NCI-H2171 treated with DMSO at 0.1 percent for 48 hours (cell line): ENCODE results near the gene SLC25A53.

ENCODE experiments used
- DNase-seq: peaks from one replicate; lab custom pipeline; 2025; lab: John Stamatoyannopoulos, UW

SLC25A53 gene, protein sequence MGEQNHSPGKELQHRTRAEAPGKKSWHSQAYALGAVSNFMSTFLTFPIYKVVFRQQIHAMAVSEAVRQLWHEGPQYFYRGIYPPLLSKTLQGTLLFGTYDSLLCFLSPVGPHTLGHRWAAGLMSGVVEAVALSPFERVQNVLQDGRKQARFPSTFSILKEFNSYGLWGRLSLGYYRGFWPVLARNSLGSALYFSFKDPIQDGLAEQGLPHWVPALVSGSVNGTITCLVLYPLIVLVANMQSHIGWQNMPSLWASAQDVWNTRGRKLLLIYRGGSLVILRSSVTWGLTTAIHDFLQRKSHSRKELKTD

DNA sequence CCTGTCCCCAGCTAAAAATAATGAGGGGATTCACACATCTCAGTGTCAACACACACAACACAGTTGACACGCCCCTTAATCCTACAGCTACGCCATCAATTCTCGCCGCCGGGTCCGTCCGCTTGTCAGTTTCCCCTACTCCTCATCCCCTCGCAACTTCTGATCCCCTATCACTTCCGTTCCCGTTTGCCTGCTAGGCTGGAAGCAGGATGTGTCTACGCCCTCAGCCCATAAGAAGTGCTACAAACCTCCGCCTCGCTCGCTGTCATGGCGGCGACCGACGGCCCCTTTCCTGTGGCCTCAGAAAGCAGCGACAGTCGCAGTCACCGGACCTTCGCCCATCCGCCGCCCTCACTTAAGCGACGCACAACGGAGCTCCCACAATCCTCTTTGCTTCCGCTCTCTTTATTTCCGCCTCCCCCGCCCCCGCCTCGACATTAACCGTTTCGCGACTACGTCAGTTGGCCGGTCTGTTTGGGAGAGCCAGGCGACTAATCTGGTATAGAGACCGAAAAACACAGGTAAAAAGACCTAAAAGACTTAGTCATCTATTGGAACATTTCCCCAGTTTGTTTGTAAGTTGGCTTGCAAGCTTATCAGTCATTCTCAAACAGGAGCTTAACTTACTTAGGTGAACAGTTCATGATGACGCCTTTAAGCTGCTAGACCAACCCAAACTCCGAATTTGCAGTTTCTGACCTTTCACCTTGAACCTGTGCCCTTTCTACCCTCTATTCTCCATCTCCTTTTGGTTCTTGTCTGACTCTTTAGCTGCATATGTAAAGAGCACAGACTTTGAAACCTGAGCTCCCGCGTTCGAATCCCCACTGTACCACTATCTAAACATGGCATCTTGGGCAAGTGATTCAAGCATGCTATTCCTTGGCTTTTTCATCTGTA, at the start of gene SLC25A53:
SLC25A53 (minus strand) TSS at position 380 of the 900 bp plus-strand sequence. CDS start 51,752 bp downstream, outside the sequence.
- DNase-seq = peak; percentile 89

DNA sequence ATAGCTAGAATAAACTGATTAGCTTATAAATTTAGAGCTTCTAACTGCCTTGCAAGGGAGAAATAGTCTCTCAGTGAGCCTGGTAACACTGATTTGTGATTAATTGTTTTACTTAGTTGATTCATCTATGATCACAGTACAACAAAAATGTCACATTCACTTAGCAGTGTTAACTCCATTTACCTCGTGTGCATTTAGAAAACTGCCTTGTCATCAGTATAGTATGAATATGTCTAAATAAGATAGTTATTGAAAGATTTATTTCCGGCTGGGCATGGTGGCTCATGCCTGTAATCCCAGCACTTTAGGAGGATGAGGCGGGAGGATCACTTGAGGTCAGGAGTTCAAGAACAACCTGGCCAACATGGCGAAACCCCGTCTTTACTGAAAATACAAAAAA, 48.7 kb upstream of the SLC25A53 start:
- DNase-seq = no peak

DNA sequence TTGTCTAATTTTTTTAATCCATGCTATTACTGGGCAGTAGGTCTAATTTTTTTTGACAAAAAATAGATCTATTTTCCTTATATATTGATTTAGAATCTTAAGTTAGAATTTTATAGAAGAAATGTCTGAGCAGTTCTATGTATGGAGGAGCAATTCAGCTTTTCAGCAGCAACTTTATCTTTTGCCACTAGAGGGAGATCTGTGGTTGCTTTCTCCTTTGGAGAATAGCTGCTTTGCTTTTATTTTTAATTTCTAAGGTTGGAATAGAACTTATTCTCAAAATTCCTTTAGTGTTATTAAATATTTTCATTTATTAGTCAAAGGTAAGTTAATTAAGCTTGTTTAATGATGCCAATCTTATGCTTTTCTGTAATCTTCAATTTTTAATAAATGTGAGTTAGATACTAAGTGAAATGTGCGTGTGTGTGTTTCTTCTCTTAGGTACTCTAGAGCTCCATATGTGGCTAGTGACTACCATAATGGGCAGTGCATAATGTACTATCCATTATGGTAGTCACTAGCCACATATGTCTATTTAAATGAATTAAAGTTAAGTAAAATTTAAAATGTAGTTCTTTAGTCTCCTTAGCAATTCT, 38.8 kb upstream of the SLC25A53 start:
- DNase-seq = peak; percentile 22

DNA sequence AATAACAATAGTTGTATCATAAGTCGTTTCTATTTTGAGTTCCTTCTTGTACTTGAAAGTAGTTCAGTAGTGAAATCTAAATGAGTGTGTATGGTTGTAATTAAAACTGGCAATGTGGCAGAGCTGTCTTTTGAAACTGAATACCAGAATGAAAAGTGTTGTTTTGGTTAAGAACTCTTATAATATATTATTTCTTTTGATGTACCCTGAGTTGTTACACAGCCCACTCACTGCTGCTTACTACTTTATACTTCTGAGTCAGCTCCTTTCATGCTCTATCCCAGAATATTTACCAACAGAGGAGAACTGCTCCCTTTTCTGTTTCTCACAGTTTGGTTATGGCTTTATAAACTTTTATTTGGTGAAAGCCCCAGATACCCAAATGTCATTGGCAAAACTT, 38.2 kb upstream of the SLC25A53 start:
- DNase-seq = no peak

DNA sequence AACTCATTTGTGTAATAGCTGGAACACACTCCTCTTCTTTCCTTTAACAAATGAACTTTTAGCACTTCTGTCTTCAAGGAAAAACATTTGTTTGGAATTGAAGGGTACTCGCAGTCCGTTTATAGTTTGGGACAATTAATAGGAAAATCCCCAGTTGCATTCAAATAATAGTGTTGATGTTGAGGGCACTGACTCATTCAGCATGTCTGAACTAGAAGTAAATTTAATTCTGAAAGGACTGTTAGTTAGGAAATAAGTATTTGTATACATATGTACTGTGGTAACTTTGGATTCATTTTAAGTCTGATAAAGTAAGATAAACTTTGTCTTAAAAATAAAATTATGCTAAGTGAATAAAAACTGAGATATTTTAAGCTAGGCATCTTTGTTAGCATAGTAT, 36.7 kb upstream of the SLC25A53 start:
- DNase-seq = no peak

DNA sequence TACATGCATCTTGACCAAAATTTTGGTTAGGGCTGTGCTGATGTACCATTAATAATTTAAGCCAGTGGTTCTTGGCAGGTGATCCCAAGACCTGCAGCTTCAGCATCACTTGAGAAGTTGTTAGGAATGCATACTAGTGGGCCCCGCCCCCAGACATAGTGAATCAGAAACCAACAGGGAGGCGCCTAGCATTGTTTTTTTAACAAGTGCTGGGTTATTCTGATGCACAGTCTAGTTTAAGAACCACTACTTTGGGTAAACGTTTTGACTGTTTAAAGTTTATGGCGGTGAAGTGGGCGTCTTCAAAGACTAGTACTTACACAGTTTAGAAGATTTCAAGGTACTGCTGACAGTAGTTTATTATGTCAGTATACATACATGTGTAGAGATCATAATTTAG, 33.0 kb upstream of the SLC25A53 start:
- DNase-seq = no peak

DNA sequence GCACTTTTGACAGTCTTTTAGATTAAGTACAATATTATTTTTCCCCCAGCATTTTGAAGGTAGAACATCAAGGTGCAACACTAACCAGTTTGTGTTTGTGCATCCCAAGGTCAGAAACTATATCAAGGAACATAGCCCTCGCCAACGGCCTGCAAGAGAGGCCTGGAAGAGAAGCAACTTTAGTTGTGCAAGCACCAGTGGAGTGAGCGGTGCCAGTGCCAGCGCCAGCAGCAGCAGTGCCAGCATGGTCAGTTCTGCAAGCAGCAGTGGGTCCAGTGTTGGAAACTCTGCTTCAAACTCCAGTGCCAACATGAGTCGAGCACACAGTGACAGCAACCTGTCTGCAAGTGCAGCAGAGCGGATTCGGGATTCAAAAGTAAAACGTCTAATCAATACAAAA, 31.1 kb upstream of the SLC25A53 start:
- no peak for DNase-seq

DNA sequence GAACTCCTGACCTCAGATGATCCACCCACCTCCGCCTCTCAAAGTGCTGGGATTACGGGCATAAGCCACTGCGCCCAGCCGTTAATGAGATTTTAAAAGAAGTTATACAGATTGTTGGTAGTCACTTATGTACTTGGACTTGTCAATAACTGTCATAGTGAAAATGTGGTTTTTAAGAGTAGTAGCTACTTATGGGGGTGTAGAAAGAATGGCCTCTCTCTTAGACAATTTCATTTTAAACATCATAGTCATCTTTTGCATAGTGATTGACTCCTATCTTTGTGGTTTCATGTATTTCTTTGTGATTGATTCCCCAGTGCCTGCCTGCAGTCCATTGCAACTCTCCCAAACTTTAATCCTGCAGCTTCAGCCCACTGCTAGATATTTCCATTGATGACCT, 26.9 kb upstream of the SLC25A53 start:
- no peak for DNase-seq

DNA sequence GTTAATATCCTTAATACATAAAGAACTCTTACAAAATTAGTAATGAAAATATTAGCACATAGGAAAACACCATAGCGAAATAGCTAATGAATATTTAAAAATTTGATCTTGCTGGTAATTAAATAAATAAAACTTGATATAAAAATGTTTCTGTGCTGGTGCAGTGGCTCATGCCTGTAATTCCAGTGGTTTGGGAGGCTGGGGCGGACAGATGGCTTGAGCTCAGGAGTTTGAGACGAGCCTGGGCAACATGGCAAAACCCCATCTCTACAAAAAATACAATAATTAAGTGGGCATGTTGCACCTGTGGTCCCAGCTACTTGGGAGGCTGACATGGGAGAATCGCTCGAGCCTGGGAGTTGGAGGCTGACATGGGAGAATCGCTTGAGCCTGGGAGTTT, 17.0 kb upstream of the SLC25A53 start:
- DNase-seq = no peak

DNA sequence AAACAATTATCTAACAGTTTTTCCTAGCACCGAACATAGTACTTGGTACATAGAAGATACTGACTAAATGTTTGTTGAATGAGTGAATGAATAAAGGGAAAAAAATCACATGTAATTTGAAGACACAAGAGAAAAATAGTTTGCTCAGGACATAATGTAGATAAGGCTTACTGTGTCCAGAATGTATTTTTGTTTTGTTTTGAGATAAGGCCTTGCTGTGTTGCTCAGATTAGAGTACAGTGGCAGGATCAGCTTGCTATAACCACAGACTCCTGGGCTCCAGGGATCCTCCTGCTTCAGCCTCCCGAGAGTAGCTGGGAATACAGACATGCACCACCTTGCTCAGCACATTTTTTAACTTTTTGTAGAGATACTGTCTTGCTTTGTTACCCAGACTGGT, 16.0 kb upstream of the SLC25A53 start:
- no peak for DNase-seq

DNA sequence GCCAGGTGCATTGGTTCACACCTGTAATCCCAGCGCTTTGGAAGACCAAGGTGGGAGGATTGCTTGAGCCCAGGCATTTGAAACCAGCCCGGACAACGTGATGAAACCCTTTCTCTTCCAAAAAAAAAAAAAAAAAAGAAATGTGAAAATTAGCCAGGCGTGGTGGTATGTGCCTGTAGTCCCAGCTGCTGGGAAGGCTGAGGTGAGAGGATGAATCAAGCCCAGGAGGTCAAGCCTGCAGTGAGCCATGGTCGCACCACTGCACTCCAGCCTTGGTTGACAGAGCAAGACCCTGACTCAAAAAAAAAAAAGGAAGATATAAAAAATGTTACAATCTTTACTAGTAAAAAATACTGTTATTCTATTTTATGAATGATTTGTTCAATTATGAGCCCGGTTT, 15.3 kb upstream of the SLC25A53 start:
- DNase-seq = no peak

DNA sequence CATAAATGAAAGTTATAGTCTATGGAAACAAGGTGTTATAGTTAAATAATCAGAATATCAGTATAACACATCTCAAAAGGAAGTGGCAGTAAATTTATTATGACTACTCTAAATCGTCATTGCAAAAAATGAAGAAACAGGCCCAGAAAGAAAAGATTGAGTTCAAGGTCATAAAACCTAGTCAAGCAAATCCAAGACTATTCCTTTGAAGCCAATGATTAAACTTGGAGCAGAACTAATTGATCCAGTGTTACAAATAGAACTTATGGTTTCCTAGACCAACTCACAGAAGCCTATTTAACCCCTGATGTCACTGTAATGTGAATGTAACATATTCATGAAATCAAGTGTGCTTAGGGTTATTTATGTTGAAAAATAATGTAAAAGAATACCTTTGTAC, 11.3 kb upstream of the SLC25A53 start:
- DNase-seq = no peak

DNA sequence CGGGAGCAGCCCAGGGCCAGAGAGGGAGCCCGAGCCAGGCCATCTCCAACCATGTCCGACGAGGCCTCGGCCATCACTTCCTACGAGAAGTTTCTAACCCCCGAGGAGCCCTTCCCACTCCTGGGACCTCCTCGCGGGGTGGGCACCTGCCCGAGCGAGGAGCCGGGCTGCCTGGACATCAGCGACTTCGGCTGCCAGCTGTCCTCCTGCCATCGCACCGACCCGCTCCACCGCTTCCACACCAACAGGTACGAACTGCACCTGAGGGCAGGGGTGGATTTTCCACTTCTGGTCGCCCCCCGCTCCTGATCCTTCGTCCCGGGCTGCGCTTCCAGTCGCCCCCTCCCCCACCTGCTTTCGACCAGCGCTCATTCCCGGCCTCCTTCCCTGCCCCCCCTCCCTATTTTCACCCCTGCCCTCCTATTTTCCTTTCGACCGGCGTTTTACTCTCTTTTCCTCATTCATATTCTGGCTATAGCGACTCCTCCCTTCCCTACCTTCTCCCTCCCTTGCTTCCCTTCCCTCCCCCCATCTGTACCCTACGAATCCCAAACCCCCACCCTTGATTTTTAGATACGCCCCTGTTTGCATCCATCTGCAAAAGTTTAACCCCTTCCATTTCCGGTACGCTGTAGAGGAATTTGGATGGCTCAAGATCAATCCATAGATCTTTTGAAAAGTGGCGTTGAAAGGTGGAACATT, 10.1 kb upstream of the SLC25A53 start:
- DNase-seq = no peak

DNA sequence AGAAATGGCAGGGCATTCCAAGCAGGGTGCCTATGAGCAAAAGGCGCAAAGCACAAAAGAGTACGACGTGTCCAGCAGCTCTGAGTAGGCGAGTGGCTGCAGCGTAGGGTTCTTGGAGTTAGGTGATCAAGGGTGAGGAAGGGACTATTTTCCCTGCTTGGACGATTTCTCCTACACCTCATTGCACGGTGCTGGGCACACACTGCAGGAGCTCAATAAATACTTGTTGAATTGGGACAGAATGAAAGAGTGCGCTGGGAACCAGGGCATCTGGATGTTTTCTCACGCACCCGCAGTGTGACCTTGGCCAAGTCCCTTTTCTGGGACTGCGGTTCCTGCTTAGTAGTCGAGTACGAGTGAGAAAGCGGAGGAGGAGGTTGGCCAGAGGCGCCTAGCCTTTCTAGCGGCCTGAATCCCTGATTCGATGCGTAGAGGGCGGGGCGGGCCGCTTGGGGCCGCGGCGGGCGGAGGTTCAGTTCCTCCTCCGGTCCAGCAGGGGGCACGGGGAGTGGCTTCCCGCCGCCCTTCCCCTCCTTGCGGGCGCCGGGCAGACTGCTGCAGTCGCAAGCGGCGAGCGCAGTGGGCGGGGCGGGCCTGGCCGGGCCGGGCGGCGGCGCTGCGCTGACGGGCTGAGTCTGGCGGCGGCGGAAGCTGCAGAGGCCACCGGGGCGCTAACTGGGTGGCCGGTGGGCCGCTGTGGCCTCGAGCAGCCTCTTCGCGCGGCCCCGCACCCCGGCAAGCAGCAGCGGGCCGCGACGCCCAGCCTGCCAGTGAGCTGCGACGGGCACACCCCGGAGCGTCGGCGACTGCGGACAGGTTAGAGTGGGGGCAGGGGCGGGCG, 9.3 kb upstream of the SLC25A53 start, which contains the start of gene FAM199X:
FAM199X (plus strand) TSS at position 560 of the 841 bp plus-strand sequence. CDS start 333 bp downstream, outside the sequence.
- peak; percentile 73 for DNase-seq

DNA sequence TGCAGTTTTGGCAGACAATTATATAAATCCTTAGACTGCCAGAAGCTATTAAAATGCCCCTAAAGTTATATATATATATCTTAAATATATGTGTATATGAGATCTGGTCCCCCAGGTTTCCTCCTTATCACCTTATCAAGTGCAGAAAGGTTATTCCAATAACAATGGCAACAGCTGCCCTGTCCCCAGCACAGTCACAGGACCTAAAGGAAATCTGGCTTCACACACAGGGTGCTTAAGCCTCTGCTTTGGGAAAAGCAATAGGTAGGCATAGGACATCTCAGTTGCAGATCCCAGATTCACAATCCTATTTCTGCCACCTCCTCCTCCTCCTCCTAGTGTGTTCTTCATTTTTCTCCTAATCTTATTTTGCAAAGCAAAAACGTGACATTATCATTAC, 5.8 kb downstream of the SLC25A53 start:
- DNase-seq = no peak

DNA sequence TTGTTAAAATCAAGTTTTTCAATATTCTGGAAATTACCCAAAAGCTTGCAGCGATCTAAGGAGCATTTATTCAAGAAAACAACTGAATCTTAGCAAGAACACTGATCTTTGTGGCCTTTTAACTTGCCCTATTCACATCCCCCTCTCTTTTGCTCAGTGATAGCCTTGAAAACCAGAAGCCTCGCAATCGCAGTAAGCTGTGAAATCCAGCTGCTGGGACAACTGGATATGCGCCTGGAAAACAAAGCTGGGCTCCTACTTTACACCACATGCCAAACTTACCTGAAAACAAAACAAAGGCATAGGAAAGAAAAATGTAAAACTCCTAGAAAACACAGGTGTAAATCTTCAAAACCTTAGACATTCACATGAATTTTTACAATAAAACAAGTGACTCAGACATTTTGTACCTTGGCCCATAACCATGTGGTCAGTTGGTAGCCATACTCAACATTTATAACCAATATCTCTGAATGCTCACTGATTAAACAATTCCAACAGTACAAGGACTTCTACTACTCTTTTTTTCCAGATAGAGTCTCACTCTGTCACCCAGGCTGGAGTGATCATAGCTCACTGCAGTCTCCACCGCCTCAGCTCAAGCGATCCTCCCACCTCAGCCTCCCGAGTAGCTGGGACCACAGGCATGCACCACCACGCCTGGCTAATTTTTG, 15.6 kb downstream of the SLC25A53 start:
- no peak for DNase-seq

DNA sequence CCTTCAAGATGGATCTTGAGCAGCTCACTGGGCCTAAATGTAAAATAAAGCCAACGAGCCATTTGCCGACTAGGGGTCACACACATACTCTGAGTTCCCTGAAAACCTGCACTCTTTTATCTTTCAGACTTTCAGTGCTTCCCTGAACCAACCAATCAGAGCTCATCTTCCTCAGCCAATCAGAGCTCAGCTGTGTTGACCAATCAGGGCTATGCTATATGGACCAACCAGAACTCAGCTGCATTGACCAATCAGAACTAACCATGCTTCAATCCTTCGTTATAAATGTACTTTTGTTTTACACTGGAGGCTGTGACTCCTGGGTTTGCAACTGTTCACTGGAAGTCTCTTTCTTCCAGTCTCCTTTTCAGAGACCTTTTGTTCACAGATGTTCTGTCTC, 19.3 kb downstream of the SLC25A53 start:
- peak; percentile 4 for DNase-seq

DNA sequence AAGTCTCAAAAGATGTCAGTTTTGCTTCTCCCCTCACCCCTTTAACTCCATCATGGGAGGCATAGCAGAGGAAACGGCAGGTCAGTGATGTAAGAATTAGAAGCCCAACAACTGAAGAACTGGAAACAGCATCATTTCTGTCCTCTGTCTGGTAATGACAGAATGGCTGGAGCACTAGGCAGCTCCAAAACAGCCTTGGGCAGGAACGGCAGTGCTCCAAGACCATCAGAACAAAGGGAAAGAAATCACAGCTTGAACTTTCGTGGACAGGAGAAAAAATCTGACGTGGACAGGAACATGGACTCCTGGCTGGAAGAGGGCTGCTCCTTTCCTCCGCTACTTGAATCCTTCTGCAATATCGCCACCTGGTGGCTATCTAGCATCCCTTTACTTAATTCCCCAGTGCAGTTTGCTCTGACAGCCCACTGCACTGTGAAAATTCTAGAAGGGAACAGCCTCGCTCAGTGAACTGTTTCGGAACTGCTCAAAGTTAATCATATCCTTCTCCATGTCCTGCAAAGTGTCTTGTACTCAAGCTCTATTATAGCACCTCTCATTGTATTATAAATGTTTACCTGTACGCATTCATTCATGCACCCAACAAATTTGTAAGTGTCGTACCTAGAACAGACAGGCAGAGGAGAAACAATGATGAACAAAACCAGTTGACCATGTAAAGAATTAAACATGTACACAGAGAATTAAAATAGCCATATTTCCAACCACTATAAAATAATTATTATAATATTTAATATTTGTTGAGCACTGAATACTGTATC, 20.4 kb downstream of the SLC25A53 start:
- peak; percentile 66 for DNase-seq

DNA sequence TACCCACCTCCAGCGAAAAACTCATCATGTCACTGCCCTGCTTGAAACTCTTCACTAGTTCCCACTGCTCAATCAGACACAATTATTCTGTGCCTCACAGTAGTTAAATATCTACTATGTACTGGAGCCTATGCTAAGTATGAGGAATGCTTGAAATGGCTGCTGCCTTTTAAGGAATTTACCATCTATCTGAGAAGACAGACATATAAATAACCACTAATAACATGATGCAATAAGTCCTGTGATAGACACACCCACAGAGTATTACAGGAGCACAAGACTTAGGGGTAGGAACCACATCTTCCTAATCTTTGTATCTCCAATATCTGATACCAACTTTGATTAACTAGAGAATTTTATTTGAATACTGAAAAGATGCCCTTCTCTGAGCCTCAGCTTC, 21.1 kb downstream of the SLC25A53 start:
- DNase-seq = no peak
